Keratinocyte (primary cell): Measurements from ENCODE around the gene S100PBP. TPM values are rescaled to one million over a fixed set of nuclear protein-coding genes. Genes with fewer than 3 reads are reported as not detected.

ENCODE experiments used
- DNase-seq: peaks from one replicate; pipeline ENCODE4 v3.0.0-alpha.2; 2011; ENCODE audit warnings: low read depth, missing footprints, low spot score
- FAIRE-seq: peaks from 2 replicates; lab custom pipeline; 2011; peaks lifted over from hg19 to GRCh38; lab: Jason Lieb, UNC
- H2AFZ ChIP-seq: 2 replicates; pipeline ENCODE4 v1.6.0; 2012; ENCODE audit warnings: low read length, control low read depth, inconsistent platforms; ENCODE audit not compliant: control insufficient read depth
- H3K27ac ChIP-seq: 2 replicates; pipeline ENCODE4 v1.5.1; 2011; ENCODE audit warnings: low read length; ENCODE audit not compliant: control insufficient read depth, insufficient read depth
- H3K27me3 ChIP-seq: 3 replicates; pipeline ENCODE4 v1.6.0; 2011; ENCODE audit warnings: low read length; ENCODE audit not compliant: control insufficient read depth, insufficient read depth; ENCODE audit errors: extremely low read depth
- H3K36me3 ChIP-seq, 2 experiments: 2 replicates in 1 of 2; 3 replicates in 1 of 2; pipeline ENCODE4 v1.5.1; 2011; ENCODE audit warnings: low read length in 2 of 2, mild to moderate bottlenecking in 1 of 2; ENCODE audit not compliant: control insufficient read depth in 2 of 2, insufficient read depth in 2 of 2; ENCODE audit errors: extremely low read depth in 1 of 2
- H3K4me1 ChIP-seq: 3 replicates; pipeline ENCODE4 v1.5.1; 2011; ENCODE audit warnings: low read length; ENCODE audit not compliant: control insufficient read depth, insufficient read depth; ENCODE audit errors: extremely low read depth
- H3K4me2 ChIP-seq: 3 replicates; pipeline ENCODE4 v1.6.0; 2011; ENCODE audit warnings: low read depth, low read length; ENCODE audit not compliant: control insufficient read depth, insufficient read depth; ENCODE audit errors: extremely low read depth
- H3K4me3 ChIP-seq, 3 experiments: fragments of 200-600 bp in 1 of 3; sonication (generic) in 1 of 3; 2 replicates in 2 of 3; 3 replicates in 1 of 3; pipeline ENCODE4 v1.5.1; 2011 to 2016; ENCODE audit warnings: low read length in 3 of 3, mild to moderate bottlenecking in 3 of 3, control low read depth in 2 of 3, inconsistent platforms in 1 of 3, low read depth in 1 of 3, mixed read lengths in 1 of 3, mixed run types in 1 of 3, moderate library complexity in 1 of 3; ENCODE audit not compliant: control insufficient read depth in 2 of 3, insufficient read depth in 2 of 3; ENCODE audit errors: extremely low read depth in 1 of 3
- H3K79me2 ChIP-seq: 2 replicates; pipeline ENCODE4 v1.6.0; 2012; ENCODE audit warnings: low read length; ENCODE audit not compliant: control insufficient read depth, insufficient read depth
- H3K9ac ChIP-seq: 3 replicates; pipeline ENCODE4 v1.6.0; 2011; ENCODE audit warnings: low read length; ENCODE audit not compliant: control insufficient read depth, insufficient read depth; ENCODE audit errors: extremely low read depth
- H3K9me1 ChIP-seq: 3 replicates; pipeline ENCODE4 v1.6.0; 2011; ENCODE audit warnings: low read length; ENCODE audit not compliant: control insufficient read depth, insufficient read depth; ENCODE audit errors: extremely low read depth
- H3K9me3 ChIP-seq: 2 replicates; pipeline ENCODE4 v1.5.1; 2012; ENCODE audit warnings: low read depth, low read length; ENCODE audit not compliant: control insufficient read depth
- H4K20me1 ChIP-seq: 3 replicates; pipeline ENCODE4 v1.6.0; 2011; ENCODE audit warnings: low read length; ENCODE audit not compliant: control insufficient read depth, insufficient read depth; ENCODE audit errors: extremely low read depth
- EZH2 ChIP-seq: IDR thresholded peaks from one replicate; pipeline ENCODE4 v1.6.1; 2012; ENCODE audit warnings: inconsistent platforms, mild to moderate bottlenecking, low read length, moderate library complexity
- dilution Hi-C: fragments of 300-500 bp; cut with MboI; formaldehyde crosslinking; loops from one replicate; pipeline ENCODE4 v1.7.0; 2020; ENCODE audit warnings: low sequenced_read_pairs; ENCODE audit not compliant: extremely low pct_ligation_motif_present
- polyA plus RNA-seq, 5 experiments: library from polyadenylated mRNA; depleted of rRNA in 3 of 5; stranded (reverse) in 3 of 5; stranded (forward) in 1 of 5; unstranded in 1 of 5; fragments of >200 nt; gene quantifications; 1 replicate in 1 of 5; 2 replicates in 3 of 5; 3 replicates in 1 of 5; pipeline versions ENCODE4 v1.2.1 to v1.2.3, GENCODE V29; 2011 to 2012; ENCODE audit warnings: missing spikeins in 2 of 5, low read depth in 1 of 5, low replicate concordance in 1 of 5
- TF ChIP-seq, protein P1 (sequence below), 3 experiments: IDR thresholded peaks in 1 of 3; conservative IDR thresholded peaks in 1 of 3; optimal IDR thresholded peaks in 1 of 3; 2 replicates in 2 of 3; 3 replicates in 1 of 3; pipeline versions ENCODE3 to v1.5.1; 2011; ENCODE audit warnings: low read length in 3 of 3, mild to moderate bottlenecking in 3 of 3, moderate library complexity in 2 of 3, control low read depth in 1 of 3, inconsistent platforms in 1 of 3; ENCODE audit not compliant: insufficient read depth in 2 of 3; ENCODE audit errors: extremely low read depth in 1 of 3

S100PBP gene
- polyA plus RNA-seq, 1 donor (not counting 4 experiments of a cell fraction or from before 2014, with no cell fraction given) = 29.0 TPM

DNA sequence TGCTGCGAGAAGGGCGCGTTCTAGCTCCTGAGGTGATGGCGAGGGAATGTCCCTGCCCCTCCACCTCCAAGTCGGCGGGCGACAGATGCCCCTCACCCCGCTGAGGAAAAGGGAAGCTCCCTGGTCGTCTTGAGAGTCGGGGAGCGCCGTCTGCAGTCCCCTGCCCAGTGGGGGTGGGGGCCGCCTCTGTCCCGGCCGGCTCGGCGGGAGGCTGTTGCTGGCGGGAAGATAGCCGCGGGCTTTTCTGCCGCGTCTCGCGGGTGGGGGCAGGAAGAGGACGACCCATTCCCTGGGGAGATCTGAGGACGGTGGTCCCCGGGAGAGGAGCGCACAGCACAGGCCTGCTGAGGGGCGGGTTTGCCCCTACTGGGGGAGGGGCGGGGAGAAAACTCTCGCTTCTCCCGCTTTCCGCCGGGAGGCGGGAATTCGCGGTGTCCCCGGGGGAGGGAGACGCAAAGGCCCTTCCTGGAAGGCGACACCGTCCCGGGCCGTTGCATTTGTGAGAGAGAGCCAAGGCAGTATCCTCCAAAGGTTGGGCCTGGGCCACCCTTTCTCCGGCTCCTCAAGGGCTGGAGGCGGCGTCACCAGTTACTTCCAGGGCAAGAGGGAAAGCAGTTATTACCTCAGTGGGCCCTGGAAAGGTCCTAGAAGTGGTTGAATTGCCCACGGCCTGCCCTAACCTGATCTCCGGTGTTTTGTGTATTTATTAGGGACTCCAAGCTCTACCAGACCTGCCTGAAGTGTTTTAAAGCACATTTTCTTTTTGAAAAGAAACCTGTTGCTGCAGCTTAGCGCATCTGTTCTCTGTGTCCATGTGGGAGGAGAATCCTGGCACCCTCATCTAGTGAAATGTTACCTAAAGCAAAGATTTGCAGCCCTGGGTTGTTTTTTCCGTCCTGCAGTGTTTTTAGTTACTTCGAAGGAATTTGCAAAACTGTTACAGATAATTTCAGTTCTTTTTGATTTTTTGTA lies 648 bp downstream of the S100PBP start:
- dilution Hi-C loops = no loop called here
- Histone ChIP-seq H3K9ac (peak overlapping the region; percentile 99), H3K4me3 (peak overlapping the region; percentile 69 to 93 (median 81)), H3K79me2 (peaks cover 83% of the 10 kb centered on the region), H4K20me1 (peaks cover 10% of the 10 kb centered on the region), H3K27ac (peak overlapping the region; percentile 73), H3K36me3 (peaks cover 0 to 13% of the 10 kb centered on the region in 2 experiments), H3K4me2 (peak overlapping the region; percentile 97), H3K4me1 (peaks cover 27% of the 10 kb centered on the region), H3K9me3 (no peaks in the 10 kb centered on the region), H3K9me1 (peaks cover 7% of the 10 kb centered on the region), H3K27me3 (no peaks in the 10 kb centered on the region), H2AFZ (peak overlapping the region; percentile 88)
- TF ChIP-seq, protein P1, sequence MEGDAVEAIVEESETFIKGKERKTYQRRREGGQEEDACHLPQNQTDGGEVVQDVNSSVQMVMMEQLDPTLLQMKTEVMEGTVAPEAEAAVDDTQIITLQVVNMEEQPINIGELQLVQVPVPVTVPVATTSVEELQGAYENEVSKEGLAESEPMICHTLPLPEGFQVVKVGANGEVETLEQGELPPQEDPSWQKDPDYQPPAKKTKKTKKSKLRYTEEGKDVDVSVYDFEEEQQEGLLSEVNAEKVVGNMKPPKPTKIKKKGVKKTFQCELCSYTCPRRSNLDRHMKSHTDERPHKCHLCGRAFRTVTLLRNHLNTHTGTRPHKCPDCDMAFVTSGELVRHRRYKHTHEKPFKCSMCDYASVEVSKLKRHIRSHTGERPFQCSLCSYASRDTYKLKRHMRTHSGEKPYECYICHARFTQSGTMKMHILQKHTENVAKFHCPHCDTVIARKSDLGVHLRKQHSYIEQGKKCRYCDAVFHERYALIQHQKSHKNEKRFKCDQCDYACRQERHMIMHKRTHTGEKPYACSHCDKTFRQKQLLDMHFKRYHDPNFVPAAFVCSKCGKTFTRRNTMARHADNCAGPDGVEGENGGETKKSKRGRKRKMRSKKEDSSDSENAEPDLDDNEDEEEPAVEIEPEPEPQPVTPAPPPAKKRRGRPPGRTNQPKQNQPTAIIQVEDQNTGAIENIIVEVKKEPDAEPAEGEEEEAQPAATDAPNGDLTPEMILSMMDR (optimal IDR thresholded peaks at IDR 0.05 in 1 of 3, IDR thresholded peaks at IDR 0.05 in 1 of 3, conservative IDR thresholded peaks at IDR 0.05 in 1 of 3; ENCODE audit: extremely low read depth in 1 of 3, insufficient read depth in 2 of 3, low read length in 3 of 3) = no peak
- TF ChIP-seq EZH2 = no peak
- DNase-seq (no peak), FAIRE-seq (no peak)

DNA sequence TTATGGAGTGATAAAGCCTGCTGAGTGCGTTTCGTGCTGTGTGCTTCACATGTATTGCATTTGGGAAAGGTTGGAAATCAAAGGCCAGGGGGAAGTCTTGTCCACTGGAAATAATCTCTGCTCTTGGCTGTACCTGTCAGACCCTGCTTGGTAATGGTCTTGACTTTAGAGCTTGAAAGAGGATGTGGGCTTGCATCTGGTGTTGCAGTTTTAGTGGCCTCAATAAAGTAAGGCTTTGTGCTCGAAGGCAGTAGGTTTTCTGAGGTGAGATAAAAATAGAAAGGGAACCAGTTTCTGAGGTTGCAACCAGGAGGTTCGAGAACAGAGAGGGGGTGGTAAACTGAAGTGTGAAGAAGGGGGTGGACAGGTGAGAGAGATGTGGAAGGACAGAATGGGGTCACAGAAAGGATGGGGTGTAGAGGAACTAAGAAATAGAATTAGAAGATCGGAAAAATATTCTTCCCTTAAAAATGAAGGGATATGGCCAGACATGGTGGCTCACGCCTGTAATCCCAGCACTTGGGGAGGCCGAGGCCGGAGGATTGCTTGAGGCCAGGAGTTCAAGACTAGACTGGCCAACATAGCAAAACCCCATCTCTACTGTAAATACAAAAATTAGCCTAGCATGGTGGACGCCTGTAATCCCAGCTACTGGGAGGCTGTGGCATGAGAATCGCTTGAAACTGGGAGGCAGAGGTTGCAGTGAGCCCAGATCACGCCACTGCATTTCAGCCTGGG lies 1.5 kb downstream of the S100PBP start:
- H3K27me3 ChIP-seq = no peaks in the 10 kb centered on the region
- H3K27ac ChIP-seq = peak overlapping the region; percentile 73
- peak overlapping the region; percentile 69 to 93 (median 81) for H3K4me3 ChIP-seq
- H3K4me1 ChIP-seq = peaks cover 24% of the 10 kb centered on the region
- peaks cover 2% of the 10 kb centered on the region for H4K20me1 ChIP-seq
- FAIRE-seq (no peak), DNase-seq (no peak)
- H3K4me2 ChIP-seq = peak overlapping the region; percentile 97
- peaks cover 2% of the 10 kb centered on the region for H3K9me1 ChIP-seq
- H3K9me3 ChIP-seq = no peaks in the 10 kb centered on the region
- no peak overlapping the region for H2AFZ ChIP-seq
- peaks cover 0 to 13% of the 10 kb centered on the region in 2 experiments for H3K36me3 ChIP-seq
- peaks cover 74% of the 10 kb centered on the region for H3K79me2 ChIP-seq
- peak overlapping the region; percentile 99 for H3K9ac ChIP-seq
- dilution Hi-C loops = no loop called here
- no peak for TF ChIP-seq EZH2
- TF ChIP-seq, protein P1 (optimal IDR thresholded peaks at IDR 0.05 in 1 of 3, IDR thresholded peaks at IDR 0.05 in 1 of 3, conservative IDR thresholded peaks at IDR 0.05 in 1 of 3; ENCODE audit: extremely low read depth in 1 of 3, insufficient read depth in 2 of 3, low read length in 3 of 3) = no peak
